T-helper 2 cell treated with Interferon-gamma antibody and Interleukin-4, amounts not matched to agents 100 ng/mL and 5 ng/mL, for 36 hours (primary cell): Measurements from ENCODE around the gene LCE2B. TPM values are rescaled to one million over a fixed set of nuclear protein-coding genes. Genes with fewer than 3 reads are reported as not detected.
"Not testable (repeated sequence)": the region's sequence is repeated elsewhere in the genome, so short reads cannot be mapped to it uniquely, and the experiment has no call there.

ENCODE experiments used
- intact Hi-C: fragments of 100-400 bp; cut with micrococcal nuclease; formaldehyde crosslinking; loops from one replicate; pipeline ENCODE4 v1.15.1; 2023
- total RNA-seq: library from RNA; stranded (reverse); gene quantifications from 2 replicates; pipeline ENCODE4 v1.2.3, GENCODE V29; 2022

LCE2B gene, protein sequence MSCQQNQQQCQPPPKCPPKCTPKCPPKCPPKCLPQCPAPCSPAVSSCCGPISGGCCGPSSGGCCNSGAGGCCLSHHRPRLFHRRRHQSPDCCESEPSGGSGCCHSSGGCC
- not detected in 2 replicates for total RNA-seq

- intact Hi-C loops = not testable (repeated sequence)
These were observed at the start of gene LCE2B for GRCh38 chr1:152685823-152686222. Gene LCE2B (plus strand): TSS chr1:152686123. CDS start chr1:152686844, 721 bp downstream.

- intact Hi-C loops = no loop called here
These were observed 45.6 kb upstream of the LCE2B start for GRCh38 chr1:152640351-152640750.

- intact Hi-C loops = no loop called here
These were observed 42.0 kb upstream of the LCE2B start for GRCh38 chr1:152643945-152644344.

GRCh38 chr1:152645146-152645545 lies 40.8 kb upstream of the LCE2B start:
- intact Hi-C loops = no loop called here

- intact Hi-C loops = no loop called here
These were observed 39.3 kb upstream of the LCE2B start for GRCh38 chr1:152646656-152647055.

- intact Hi-C loops = loop anchor here (5.0 kb wide), 1 partner anchor 568 kb away; no protein-coding TSS in a partner anchor
These were observed 31.8 kb upstream of the LCE2B start for GRCh38 chr1:152654110-152654509.

- intact Hi-C loops = no loop called here
These were observed 29.5 kb upstream of the LCE2B start for GRCh38 chr1:152656459-152656858.

DNA sequence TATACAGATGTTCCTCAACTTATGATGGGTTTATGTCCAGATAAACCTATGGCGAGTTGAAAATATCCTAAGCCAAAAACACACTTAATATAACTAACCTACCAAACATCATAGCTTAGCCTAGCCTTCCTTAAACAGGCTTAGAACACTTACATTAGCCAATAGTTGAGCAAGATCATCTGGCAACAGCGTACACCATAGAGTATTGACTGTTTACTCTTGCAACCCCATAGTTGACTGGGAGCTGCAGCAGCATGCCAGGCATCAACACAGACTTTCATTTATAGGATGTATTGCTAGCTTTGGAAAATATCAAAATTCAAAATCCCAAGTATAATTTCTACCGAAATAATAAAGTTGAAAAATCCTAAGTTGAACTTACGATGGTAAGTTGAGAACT lies 28.2 kb upstream of the LCE2B start:
- intact Hi-C loops = no loop called here

GRCh38 chr1:152658649-152659048 lies 27.3 kb upstream of the LCE2B start:
- intact Hi-C loops = no loop called here

DNA sequence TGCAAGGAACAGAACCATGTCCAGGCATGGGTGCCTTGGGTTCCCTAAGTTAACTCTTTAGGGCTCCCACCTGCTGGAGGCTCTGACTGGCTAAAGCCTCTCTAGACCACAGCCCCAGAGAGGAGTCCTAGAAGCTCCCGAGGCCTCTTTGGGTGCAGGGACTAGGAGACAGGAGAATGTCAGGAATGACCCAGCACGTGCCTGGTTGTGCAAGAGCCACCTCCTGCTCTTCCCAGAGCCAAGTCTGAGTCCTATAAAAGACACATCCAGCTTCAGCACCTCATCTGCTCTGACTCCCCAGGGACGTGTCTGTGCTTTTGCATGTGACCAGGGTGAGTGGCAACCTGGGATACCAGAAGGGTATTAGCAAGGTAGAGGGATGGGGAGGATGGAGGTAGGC lies 22.8 kb upstream of the LCE2B start, which contains the start of gene LCE2D:
TSS of gene LCE2D (plus strand) at position 283 of the 400 bp plus-strand sequence. CDS start 726 bp downstream, outside the sequence.
- intact Hi-C loops = no loop called here

GRCh38 chr1:152666171-152666570 lies 19.8 kb upstream of the LCE2B start:
- intact Hi-C loops = not testable (repeated sequence)

- intact Hi-C loops = no loop called here
These were observed 18.3 kb upstream of the LCE2B start for GRCh38 chr1:152667648-152668047.

- intact Hi-C loops = no loop called here
These were observed 12.9 kb upstream of the LCE2B start for GRCh38 chr1:152673016-152673415.

DNA sequence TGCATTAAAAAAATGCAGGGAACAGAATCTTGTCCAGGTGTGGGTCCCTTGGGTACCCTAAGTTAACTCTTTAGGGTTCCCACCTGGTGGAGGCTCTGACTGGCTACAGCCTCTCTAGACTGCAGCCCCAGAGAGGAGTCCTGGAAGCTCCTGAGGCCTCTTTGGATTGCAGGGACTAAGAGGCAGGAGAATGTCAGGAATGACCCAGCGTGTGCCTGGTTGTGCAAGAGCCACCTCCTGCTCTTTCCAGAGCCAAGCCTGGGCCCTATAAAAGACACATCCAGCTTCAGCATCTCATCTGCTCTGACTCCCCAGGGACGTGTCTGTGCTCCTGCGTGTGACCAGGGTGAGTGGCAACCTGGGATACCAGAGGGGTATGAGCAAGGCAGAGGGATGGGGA lies 10.9 kb upstream of the LCE2B start, which contains the start of gene LCE2C:
TSS of gene LCE2C (plus strand) at position 297 of the 400 bp plus-strand sequence. CDS start 737 bp downstream, outside the sequence.
- intact Hi-C loops = not testable (repeated sequence)

DNA sequence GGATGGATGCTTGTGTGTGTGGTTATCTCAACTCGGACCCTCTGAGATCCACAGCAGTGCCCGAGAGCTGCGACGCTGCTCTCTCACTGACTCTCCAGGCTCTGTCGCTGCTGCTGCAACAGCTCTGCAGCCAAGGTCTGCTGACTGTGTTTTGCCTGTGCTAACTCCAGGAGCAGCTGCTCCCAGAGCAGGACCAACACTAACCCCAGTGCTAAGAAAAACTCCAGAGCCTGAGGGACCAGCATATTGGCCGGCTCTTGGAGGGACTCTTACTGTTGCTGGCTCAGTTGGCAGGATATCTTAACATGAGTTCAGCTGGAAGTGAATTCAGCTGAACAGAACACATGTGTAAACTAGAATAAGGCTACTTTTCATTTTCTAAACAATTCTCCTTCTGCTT lies 6.5 kb upstream of the LCE2B start:
- intact Hi-C loops = no loop called here

DNA sequence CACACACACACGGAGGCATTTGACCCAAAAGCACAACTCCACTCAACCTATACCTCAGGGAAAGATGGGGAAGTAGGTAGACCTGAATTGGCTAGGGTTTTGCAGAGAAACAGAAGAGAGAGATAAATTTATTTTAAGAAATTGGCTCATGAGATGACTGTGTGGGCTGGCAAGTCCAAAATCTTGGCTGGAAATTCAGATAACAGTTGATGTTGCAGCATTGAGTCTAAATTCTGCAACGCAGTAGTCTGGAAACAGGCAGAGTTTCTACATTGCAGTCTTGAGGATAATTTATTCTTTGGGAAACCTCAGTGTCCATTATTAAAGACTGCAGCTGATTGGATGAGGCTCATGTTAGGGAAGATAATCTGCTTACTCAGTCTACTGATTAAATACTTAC lies 4.3 kb upstream of the LCE2B start:
- intact Hi-C loops = no loop called here

DNA sequence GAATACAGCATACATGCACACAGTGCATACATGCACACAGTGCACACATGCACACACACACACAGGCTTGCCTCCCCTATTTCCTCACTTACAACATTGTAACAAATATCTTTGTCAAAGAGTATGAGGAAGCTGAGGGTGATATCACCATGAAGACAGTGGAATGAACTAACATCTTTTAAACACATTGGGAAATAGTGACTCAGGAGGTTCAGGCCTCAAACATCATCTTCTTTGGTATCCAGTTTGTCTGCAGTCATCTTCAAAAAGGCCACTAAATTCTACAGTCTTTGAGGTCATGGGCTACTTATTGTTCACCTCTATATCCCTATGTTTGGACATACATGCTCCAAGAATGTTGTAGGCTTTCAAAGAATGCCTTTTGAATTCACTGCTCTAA lies 2.1 kb upstream of the LCE2B start:
- intact Hi-C loops = no loop called here

DNA sequence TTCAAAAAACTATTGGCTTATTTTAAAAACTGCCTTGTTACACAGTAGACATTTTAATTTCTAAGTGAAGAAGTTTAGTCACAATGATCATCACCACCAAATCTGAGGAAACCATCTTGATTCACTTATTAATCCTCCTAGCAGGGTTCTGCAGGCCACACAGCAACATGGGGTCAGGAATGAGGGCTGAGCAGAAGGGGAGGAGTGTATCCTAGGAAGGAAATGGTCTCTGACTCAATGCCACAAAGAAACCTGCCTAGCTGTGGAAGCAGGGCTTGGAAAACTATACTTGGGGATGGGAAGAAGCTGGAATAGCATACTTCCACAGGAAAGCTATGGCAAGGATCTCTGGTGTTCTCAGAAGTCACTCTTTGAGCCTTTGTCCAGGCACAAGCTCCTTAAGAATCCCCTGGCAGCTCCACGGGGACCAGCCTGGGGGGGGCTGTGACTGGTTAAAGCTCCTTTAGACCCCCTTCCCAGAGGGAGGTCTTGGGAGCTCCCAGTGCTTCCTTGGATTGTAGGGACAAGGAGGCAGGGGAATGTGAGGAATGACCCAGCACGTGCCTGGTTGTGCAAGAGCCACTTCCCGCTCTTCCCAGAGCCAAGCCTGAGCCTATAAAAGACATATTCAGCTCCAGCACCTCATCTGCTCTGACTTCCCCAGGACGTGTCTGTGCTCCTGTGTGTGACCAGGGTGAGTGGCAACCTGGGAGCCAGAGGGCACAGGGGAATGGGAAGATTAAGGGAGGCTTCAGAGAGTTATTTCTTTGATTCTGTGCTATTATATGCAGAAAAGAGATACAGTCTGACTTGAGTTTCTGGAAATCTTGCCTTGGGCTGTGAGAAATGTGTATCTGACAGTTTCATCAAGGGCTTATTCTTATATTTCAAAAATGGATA lies 12.0 kb downstream of the LCE2B start, which contains the start of gene LCE2A:
TSS of gene LCE2A (plus strand) at position 645 of the 900 bp plus-strand sequence. CDS start 557 bp downstream, outside the sequence.
- intact Hi-C loops = no loop called here

DNA sequence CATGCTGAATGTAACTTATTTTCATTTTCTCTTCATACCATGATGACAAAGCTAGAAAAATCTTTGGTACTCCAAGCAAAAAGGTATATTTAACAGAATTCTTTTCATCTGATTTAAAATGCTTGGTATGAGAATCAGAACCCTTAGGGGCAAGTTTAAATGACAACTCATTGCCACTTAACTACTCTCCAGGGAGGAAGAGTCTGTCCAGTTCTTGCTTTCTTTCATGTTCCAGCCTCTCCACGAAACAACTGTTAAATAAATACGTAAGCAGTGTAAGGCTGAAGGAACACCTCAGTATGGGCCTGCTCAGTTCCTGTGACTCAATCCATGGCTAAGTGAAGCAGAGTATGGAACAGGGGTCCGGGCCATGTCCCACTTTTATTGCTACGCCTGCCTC lies 13.8 kb downstream of the LCE2B start:
- intact Hi-C loops = no loop called here

DNA sequence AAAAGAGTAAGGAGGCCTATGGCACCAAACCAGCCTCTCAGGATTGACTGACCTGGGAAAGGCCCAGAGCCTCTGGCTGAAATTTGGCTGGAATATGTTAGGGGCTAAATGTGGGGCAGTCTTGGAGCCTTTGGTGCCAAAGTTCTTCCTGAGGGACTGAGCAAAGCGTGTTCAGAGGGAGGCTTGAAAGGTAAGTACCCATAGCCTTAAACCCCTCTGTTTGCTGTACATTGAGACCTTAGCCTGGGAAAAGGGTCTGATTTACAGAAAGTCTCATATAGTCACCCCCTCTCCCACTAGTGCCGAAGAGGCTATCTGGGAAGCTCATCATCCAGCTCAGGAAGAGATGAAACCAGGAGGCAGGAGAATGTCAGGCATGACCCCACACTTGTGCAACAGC lies 21.9 kb downstream of the LCE2B start, which contains the start of gene LCE4A:
TSS of gene LCE4A (plus strand) at position 301 of the 400 bp plus-strand sequence. CDS start 916 bp downstream, outside the sequence.
- intact Hi-C loops = no loop called here

DNA sequence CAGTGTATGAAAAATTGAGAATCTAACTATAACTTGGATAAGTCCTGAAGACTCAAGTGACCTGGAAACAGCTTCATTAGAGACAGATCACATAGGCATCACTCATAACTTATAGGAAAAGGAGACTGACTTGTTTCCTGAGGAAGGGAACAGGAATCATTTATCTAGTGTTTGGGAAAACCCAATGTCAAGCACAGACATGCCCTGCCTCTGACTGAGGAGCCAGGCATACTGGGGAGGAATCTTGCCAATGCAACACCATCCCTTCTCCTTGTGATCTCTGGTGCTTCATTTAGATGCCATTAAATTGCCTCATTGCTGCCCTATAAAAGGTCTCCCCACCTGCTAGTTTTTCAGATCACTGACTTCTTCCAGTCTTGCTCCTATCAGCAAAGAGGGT lies 32.3 kb downstream of the LCE2B start:
- intact Hi-C loops = no loop called here

DNA sequence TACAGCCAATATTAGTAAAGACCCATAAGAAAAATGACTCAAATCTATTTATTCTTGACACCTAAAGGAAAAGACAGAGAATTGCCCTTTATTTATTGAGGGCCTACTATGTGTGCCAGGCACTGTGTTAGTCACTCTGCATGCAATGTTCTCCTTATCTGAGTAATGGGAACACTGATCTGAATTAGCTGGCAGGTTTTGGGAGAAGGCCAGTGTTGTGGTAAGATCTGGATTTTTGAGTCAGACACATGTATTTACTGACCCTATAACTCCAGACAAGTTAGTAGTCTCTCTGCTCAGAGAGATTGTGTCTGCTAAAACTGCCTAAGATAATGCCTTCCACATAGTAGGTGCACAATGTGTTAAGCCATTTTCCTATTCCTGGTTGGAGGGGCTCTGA lies 39.3 kb downstream of the LCE2B start:
- intact Hi-C loops = no loop called here
